ENCODE data around the gene IL4R. TPM values are rescaled to one million over a fixed set of nuclear protein-coding genes. Genes with fewer than 3 reads are reported as not detected.

The IL4R gene
- total RNA-seq, 2 experiments from 2014 or later, result 73.1 to 82.8 TPM

GRCh38 chr16:27321013-27321915, 7.5 kb downstream of the IL4R start:
- Histone ChIP-seq H3K4me2 (ENCODE audit: low read length) (no peak overlapping the region), H3K79me2 (ENCODE audit: insufficient read depth, low read depth, low read length) (peaks cover 31% of the 10 kb centered on the region), H3K4me1 (ENCODE audit: insufficient read depth, low read length, poor library complexity, severe bottlenecking) (peaks cover 31% of the 10 kb centered on the region), H2AFZ (ENCODE audit: low read length) (no peak overlapping the region), H3K4me3 (ENCODE audit: low read depth, low read length, poor library complexity, severe bottlenecking) (no peak overlapping the region), H3K9me2 (ENCODE audit: insufficient read depth, low read length) (no peaks in the 10 kb centered on the region), H4K20me1 (ENCODE audit: insufficient read depth, low read length) (peaks cover 4% of the 10 kb centered on the region; the same call in 1 of the 2 replicates), H3K9me3 (ENCODE audit: low read length) (no peaks in the 10 kb centered on the region), H3K27ac (ENCODE audit: low read depth, low read length, poor library complexity, severe bottlenecking) (no peak overlapping the region), H3K36me3 (ENCODE audit: insufficient read depth, low read length) (no peaks in the 10 kb centered on the region; the same call in 1 of the 2 replicates)
- intact Hi-C loops (cut with micrococcal nuclease; ENCODE audit: unreplicated experiment), result no loop called here
- ChIA-PET CTCF (ENCODE audit: unreplicated experiment) (interaction anchor here (1.4 kb wide), 1 partner anchor 34 kb away, joined by 3 read pairs; no protein-coding TSS in a partner anchor), POLR2A (no interaction called here)
- no TSS peak for BruUV-seq (replicated peaks)
- no peak for DNase-seq (ENCODE audit: low spot score)
- TF ChIP-seq CTCF (conservative IDR thresholded peaks at IDR 0.05; ENCODE audit: low read length) (no peak), EZH2phosphoT487 (IDR thresholded peaks at IDR 0.05; ENCODE audit: borderline replicate concordance, low read depth, low read length) (no peak)

GRCh38 chr16:27322858-27323780, 9.3 kb downstream of the IL4R start:
- Histone ChIP-seq H3K27ac (ENCODE audit: low read depth, low read length, poor library complexity, severe bottlenecking) (no peak overlapping the region), H2AFZ (ENCODE audit: low read length) (no peak overlapping the region), H3K4me3 (ENCODE audit: low read depth, low read length, poor library complexity, severe bottlenecking) (no peak overlapping the region), H3K79me2 (ENCODE audit: insufficient read depth, low read depth, low read length) (peaks cover 27% of the 10 kb centered on the region), H4K20me1 (ENCODE audit: insufficient read depth, low read length) (no peaks in the 10 kb centered on the region), H3K4me1 (ENCODE audit: insufficient read depth, low read length, poor library complexity, severe bottlenecking) (peaks cover 25% of the 10 kb centered on the region), H3K9me3 (ENCODE audit: low read length) (no peaks in the 10 kb centered on the region), H3K4me2 (ENCODE audit: low read length) (no peak overlapping the region), H3K9me2 (ENCODE audit: insufficient read depth, low read length) (no peaks in the 10 kb centered on the region), H3K36me3 (ENCODE audit: insufficient read depth, low read length) (peaks cover 4% of the 10 kb centered on the region; the same call in 1 of the 2 replicates)
- ChIA-PET CTCF (ENCODE audit: unreplicated experiment) (no interaction called here), POLR2A (no interaction called here)
- no peak for DNase-seq (ENCODE audit: low spot score)
- TF ChIP-seq CTCF (conservative IDR thresholded peaks at IDR 0.05; ENCODE audit: low read length) (no peak), EZH2phosphoT487 (IDR thresholded peaks at IDR 0.05; ENCODE audit: borderline replicate concordance, low read depth, low read length) (no peak)
- BruUV-seq (replicated peaks), result no TSS peak
- intact Hi-C loops (cut with micrococcal nuclease; ENCODE audit: unreplicated experiment), result no loop called here

Measured in OCI-LY7 (cell line).